H1 (cell line): Measurements from ENCODE around the gene KLK4. TPM values are rescaled to one million over a fixed set of nuclear protein-coding genes. Genes with fewer than 3 reads are reported as not detected.

ENCODE experiments used
- CTCF ChIA-PET: fragments of 300-600 bp; sonication (Branson Sonifier 250); formaldehyde crosslinking; loops from one replicate; lab custom pipeline; 2021; ENCODE audit not compliant: partially characterized antibody; lab: Charles Lee
- POLR2A ChIA-PET: fragments of 300-600 bp; sonication (Branson Sonifier 250); formaldehyde crosslinking; loops from one replicate; lab custom pipeline; 2021; ENCODE audit warnings: inconsistent platforms; ENCODE audit not compliant: partially characterized antibody; lab: Charles Lee
- DNase-seq, 2 experiments: peaks; one replicate each; pipeline versions ENCODE4 v3.0.0 to v3.0.0-alpha.2; 2010 to 2022; ENCODE audit warnings: low spot score in 2 of 2, low read depth in 1 of 2, mixed read lengths in 1 of 2
- FAIRE-seq: peaks from 2 replicates; lab custom pipeline; 2011; peaks lifted over from hg19 to GRCh38; lab: Jason Lieb, UNC
- H2AFZ ChIP-seq: 2 replicates; pipeline ENCODE4 v1.8.1; 2012; ENCODE audit warnings: low read length, inconsistent platforms
- H2AK5ac ChIP-seq: 2 replicates; pipeline ENCODE4 v1.6.1; 2013; ENCODE audit warnings: low read depth, low read length
- H2BK120ac ChIP-seq: replicated peaks from 2 replicates; pipeline ENCODE3; 2013; ENCODE audit warnings: low read depth, low read length, inconsistent platforms
- H2BK12ac ChIP-seq: 2 replicates; pipeline ENCODE4 v1.6.1; 2013; ENCODE audit warnings: low read depth, low read length
- H2BK15ac ChIP-seq: 2 replicates; pipeline ENCODE4 v1.6.1; 2013; ENCODE audit warnings: low read length
- H2BK20ac ChIP-seq: 2 replicates; pipeline ENCODE4 v1.6.1; 2013; ENCODE audit warnings: low read length
- H2BK5ac ChIP-seq: 2 replicates; pipeline ENCODE4 v1.6.1; 2013; ENCODE audit warnings: low read depth, low read length
- H3K14ac ChIP-seq: 2 replicates; pipeline ENCODE4 v1.6.1; 2013; ENCODE audit warnings: inconsistent platforms; ENCODE audit not compliant: insufficient read length
- H3K18ac ChIP-seq: 2 replicates; pipeline ENCODE4 v1.6.1; 2013; ENCODE audit warnings: low read length; ENCODE audit errors: extremely low read depth
- H3K23ac ChIP-seq: 2 replicates; pipeline ENCODE4 v1.6.1; 2013; ENCODE audit warnings: inconsistent platforms; ENCODE audit not compliant: insufficient read length
- H3K23me2 ChIP-seq: 2 replicates; pipeline ENCODE4 v1.6.1; 2013; ENCODE audit warnings: low read depth, low read length
- H3K27ac ChIP-seq: 2 replicates; pipeline ENCODE4 v1.6.1; 2011; ENCODE audit warnings: low read depth, low read length, inconsistent platforms
- H3K27me3 ChIP-seq, 4 experiments: replicated peaks in 1 of 4; 1 replicate in 1 of 4; 2 replicates in 3 of 4; pipeline versions ENCODE4 v1.6.1 to v1.8.1; 2011 to 2013; ENCODE audit warnings: low read length in 3 of 4, mild to moderate bottlenecking in 3 of 4, inconsistent platforms in 2 of 4, mixed read lengths in 2 of 4, moderate library complexity in 1 of 4; ENCODE audit not compliant: control insufficient read depth in 3 of 4, insufficient read depth in 3 of 4; ENCODE audit errors: extremely low read depth in 1 of 4
- H3K36me3 ChIP-seq, 4 experiments: 2 replicates each; pipeline versions ENCODE4 v1.6.1 to v1.8.1; 2011 to 2013; ENCODE audit warnings: mild to moderate bottlenecking in 4 of 4, low read length in 3 of 4, moderate library complexity in 2 of 4, control low read depth in 1 of 4, inconsistent platforms in 1 of 4; ENCODE audit not compliant: insufficient read depth in 4 of 4, control insufficient read depth in 2 of 4
- H3K4ac ChIP-seq: replicated peaks from 2 replicates; pipeline ENCODE3; 2013; ENCODE audit warnings: low read length, low read depth, mixed read lengths, inconsistent platforms; ENCODE audit not compliant: insufficient read length
- H3K4me1 ChIP-seq, 4 experiments: replicated peaks in 1 of 4; 1 replicate in 1 of 4; 2 replicates in 3 of 4; pipeline versions ENCODE4 v1.6.1 to v1.8.1; 2011 to 2013; ENCODE audit warnings: low read length in 3 of 4, inconsistent platforms in 2 of 4, mixed read lengths in 1 of 4; ENCODE audit not compliant: insufficient read depth in 4 of 4, control insufficient read depth in 3 of 4
- H3K4me2 ChIP-seq, 2 experiments: 2 replicates each; pipeline versions ENCODE4 v1.6.1 to v1.8.1; 2011 to 2013; ENCODE audit warnings: low read depth in 2 of 2, low read length in 2 of 2, control low read depth in 1 of 2, inconsistent platforms in 1 of 2, mild to moderate bottlenecking in 1 of 2; ENCODE audit not compliant: insufficient read depth in 1 of 2
- H3K4me3 ChIP-seq, 4 experiments: fragments of 200-600, 300-600 bp in 1 of 4; sonication (generic), shearing (Covaris generic), sonication (Bioruptor Twin) in 1 of 4; 2 replicates each; pipeline versions ENCODE4 v1.5.1 to v1.8.1; 2011 to 2016; ENCODE audit warnings: low read length in 4 of 4, low read depth in 3 of 4, control low read depth in 2 of 4, inconsistent platforms in 2 of 4, mild to moderate bottlenecking in 2 of 4, mixed read lengths in 1 of 4, moderate library complexity in 1 of 4; ENCODE audit not compliant: insufficient read depth in 2 of 4; ENCODE audit errors: extremely low read depth in 1 of 4
- H3K56ac ChIP-seq: replicated peaks from 2 replicates; pipeline ENCODE3; 2013; ENCODE audit warnings: low read depth, mild to moderate bottlenecking, mixed read lengths, low read length, inconsistent platforms; ENCODE audit not compliant: insufficient read length
- H3K79me1 ChIP-seq: 2 replicates; pipeline ENCODE4 v1.6.1; 2013; ENCODE audit warnings: low read depth, low read length, control low read depth
- H3K79me2 ChIP-seq, 2 experiments: 2 replicates each; pipeline versions ENCODE4 v1.6.1 to v1.8.1; 2012 to 2013; ENCODE audit warnings: low read length in 2 of 2, mild to moderate bottlenecking in 2 of 2, inconsistent platforms in 1 of 2; ENCODE audit not compliant: insufficient read depth in 2 of 2, control insufficient read depth in 1 of 2
- H3K9ac ChIP-seq, 4 experiments: replicated peaks in 1 of 4; 1 replicate in 1 of 4; 2 replicates in 3 of 4; pipeline versions ENCODE4 v1.6.1 to v1.8.1; 2011 to 2013; ENCODE audit warnings: low read depth in 3 of 4, low read length in 3 of 4, control low read depth in 2 of 4, mild to moderate bottlenecking in 2 of 4, moderate library complexity in 2 of 4, inconsistent platforms in 1 of 4; ENCODE audit errors: extremely low read depth in 1 of 4
- H3K9me3 ChIP-seq, 2 experiments: 2 replicates each; pipeline versions ENCODE4 v1.6.1 to v1.8.1; 2012 to 2013; ENCODE audit warnings: mild to moderate bottlenecking in 2 of 2, moderate library complexity in 2 of 2, control low read depth in 1 of 2, inconsistent platforms in 1 of 2, low read depth in 1 of 2, low read length in 1 of 2, mixed read lengths in 1 of 2; ENCODE audit not compliant: insufficient read depth in 2 of 2
- H4K20me1 ChIP-seq, 2 experiments: replicated peaks in 1 of 2; 2 replicates each; pipeline versions ENCODE3 to v1.8.1; 2011 to 2013; ENCODE audit warnings: inconsistent platforms in 2 of 2, low read length in 2 of 2, mild to moderate bottlenecking in 1 of 2; ENCODE audit not compliant: insufficient read depth in 2 of 2, control insufficient read depth in 1 of 2
- H4K5ac ChIP-seq: 2 replicates; pipeline ENCODE4 v1.6.1; 2013; ENCODE audit warnings: low read length, low read depth, mixed read lengths, inconsistent platforms; ENCODE audit not compliant: insufficient read length
- H4K8ac ChIP-seq: 2 replicates; pipeline ENCODE4 v1.8.0; 2013; ENCODE audit warnings: mild to moderate bottlenecking, moderate library complexity, low read length, inconsistent platforms; ENCODE audit not compliant: insufficient read depth; ENCODE audit errors: extremely low read depth
- H4K91ac ChIP-seq: replicated peaks from 2 replicates; pipeline ENCODE3; 2013; ENCODE audit warnings: low read length, mixed read lengths, inconsistent platforms; ENCODE audit not compliant: insufficient read length
- CTBP2 ChIP-seq: IDR thresholded peaks from 2 replicates; pipeline ENCODE4 v1.7.0; 2011; ENCODE audit warnings: borderline replicate concordance, mild to moderate bottlenecking, moderate library complexity, mixed read lengths, low read length; ENCODE audit not compliant: insufficient read depth, insufficient read length
- CTCF ChIP-seq, 3 experiments: IDR thresholded peaks; 1 replicate in 2 of 3; 2 replicates in 1 of 3; pipeline versions ENCODE4 v1.5.1 to v1.6.1; 2011; ENCODE audit warnings: low read length in 3 of 3, mild to moderate bottlenecking in 3 of 3, inconsistent platforms in 2 of 3, low read depth in 1 of 3, moderate library complexity in 1 of 3; ENCODE audit not compliant: insufficient read depth in 1 of 3; ENCODE audit errors: control extremely low read depth in 1 of 3
- SIRT6 ChIP-seq: IDR thresholded peaks from one replicate; pipeline ENCODE4 v1.7.1; 2012; ENCODE audit warnings: low read length, inconsistent platforms
- WGBS, 2 experiments: shearing (Covaris generic) in 1 of 2; methylation state at CpG; one replicate each; pipeline versions ENCODE4 v1.1.6 to v1.1.7; 2013 to 2015; ENCODE audit warnings: low lambda C conversion rate in 2 of 2, mixed read lengths in 2 of 2, inconsistent platforms in 1 of 2, low coverage in 1 of 2, missing lambda C conversion rate in 1 of 2; ENCODE audit not compliant: insufficient replicate concordance in 2 of 2, insufficient coverage in 1 of 2, insufficient read length in 1 of 2; ENCODE audit errors: extremely low coverage in 1 of 2, missing lambda C conversion rate in 1 of 2; 5-methylcytosine and 5-hydroxymethylcytosine counted together
- polyA plus RNA-seq, 7 experiments: library from polyadenylated mRNA; depleted of rRNA in 3 of 7; stranded (reverse) in 5 of 7; unstranded in 2 of 7; fragments of >200 nt in 5 of 7; fragments of 200-250 nt in 2 of 7; gene quantifications; 1 replicate in 5 of 7; 2 replicates in 1 of 7; 4 replicates in 1 of 7; pipeline versions ENCODE4 v1.2.1 to v1.2.3, GENCODE V29; 2011 to 2013; ENCODE audit warnings: missing spikeins in 2 of 7, mixed read lengths in 2 of 7
- total RNA-seq: library from RNA; stranded (reverse); fragmentation: NEBNext Ultra II Directional; extraction: Animal tissue kit (Norgen Biotek cat#: 25700); gene quantifications from 2 replicates; pipeline ENCODE4 v1.2.1, GENCODE V29; 2021

KLK4 gene
- total and polyA plus RNA-seq, 2 of the 8 experiments (the other 6 are each of a cell fraction or from before 2014, with no cell fraction given), result 0.44 TPM; not detected in 1

- 40% methylated on average over 3 of the region's 7 CpGs; no CpG with 5 or more reads in 1 of the 2 experiments for WGBS, 2 experiments
- no peaks in the 10 kb centered on the region for H4K20me1 ChIP-seq
- ChIA-PET POLR2A (interaction anchor here (0.8 kb wide), 1 partner anchor 34 kb away, joined by 3 read pairs; no protein-coding TSS in a partner anchor), CTCF (no interaction called here)
- H3K4me1 ChIP-seq, result peaks cover 0 to 14% (median 6%) of the 10 kb centered on the region in 4 experiments; a peak in 5 of 7 replicates
- peak overlapping the region in 1 of 2 experiments; percentile 38; a peak in 2 of 4 replicates for H3K4me2 ChIP-seq
- no peaks in the 10 kb centered on the region for H3K36me3 ChIP-seq
- H3K79me1 ChIP-seq, result no peaks in the 10 kb centered on the region
- H4K8ac ChIP-seq, result no peak overlapping the region
- peak overlapping the region; percentile 57; the same call in 1 of the 2 replicates for H2AFZ ChIP-seq
- no peak overlapping the region for H3K4me3 ChIP-seq
- H2BK20ac ChIP-seq, result no peak overlapping the region
- H2BK12ac ChIP-seq, result 0 out of 2 replicates have a peak overlapping the region, but pooled peaks have one; percentile 33
- H3K27ac ChIP-seq, result no peak overlapping the region
- no peak for TF ChIP-seq CTBP2
- TF ChIP-seq SIRT6, result no peak
- peak in 1 of 3 experiments; percentile 8; a peak in 1 of 4 replicates for TF ChIP-seq CTCF (IDR thresholded peaks at IDR 0.05; ENCODE audit: control extremely low read depth in 1 of 3, insufficient read depth in 1 of 3, low read depth in 1 of 3, low read length in 3 of 3)
- no peak overlapping the region for H3K14ac ChIP-seq
- no peak overlapping the region for H4K91ac ChIP-seq
- no peaks in the 10 kb centered on the region for H3K27me3 ChIP-seq
- H4K5ac ChIP-seq, result no peak overlapping the region
- H2BK5ac ChIP-seq, result no peak overlapping the region
- H3K56ac ChIP-seq, result no peak overlapping the region
- DNase-seq, result no peak
- H3K9me3 ChIP-seq, result peaks cover 0 to 4% of the 10 kb centered on the region in 2 experiments; a peak in 2 of 4 replicates
- no peak overlapping the region for H3K9ac ChIP-seq
- H3K23ac ChIP-seq, result no peak overlapping the region
- H2BK15ac ChIP-seq, result no peak overlapping the region
- H3K4ac ChIP-seq, result no peak overlapping the region
- H2BK120ac ChIP-seq, result no peak overlapping the region
- H3K79me2 ChIP-seq, result no peaks in the 10 kb centered on the region
- 0 out of 2 replicates have a peak overlapping the region, but pooled peaks have one; percentile 10 for H2AK5ac ChIP-seq
- H3K18ac ChIP-seq, result no peak overlapping the region
- no peaks in the 10 kb centered on the region for H3K23me2 ChIP-seq
- no peak for FAIRE-seq
These were observed 52.3 kb downstream of the KLK4 start for GRCh38 chr19:50858886-50859285.
